Karpas-422 (cell line): Measurements from ENCODE around the gene ICA1L. TPM values are rescaled to one million over a fixed set of nuclear protein-coding genes. Genes with fewer than 3 reads are reported as not detected.
"Not testable (repeated sequence)": the region's sequence is repeated elsewhere in the genome, so short reads cannot be mapped to it uniquely, and the experiment has no call there.

Source experiments
- DNase-seq: peaks from one replicate; pipeline ENCODE4 v3.0.0-alpha.2; 2015
- H2AFZ ChIP-seq: fragments of 200-600 bp; sonication (generic); 2 replicates; pipeline ENCODE4 v1.6.1; 2014; ENCODE audit warnings: antibody characterized with exemption, low read length, mixed read lengths
- H3K27ac ChIP-seq: fragments of 200-600 bp; sonication (generic); 2 replicates; pipeline ENCODE4 v1.5.1; 2014; ENCODE audit warnings: mild to moderate bottlenecking, low read length, moderate library complexity
- H3K27me3 ChIP-seq: fragments of 200-600 bp; sonication (generic); 2 replicates; pipeline ENCODE4 v1.6.1; 2014; ENCODE audit warnings: low read length, mixed read lengths
- H3K36me3 ChIP-seq: fragments of 200-600 bp; sonication (generic); 2 replicates; pipeline ENCODE4 v1.6.1; 2014; ENCODE audit warnings: low read length, mixed read lengths; ENCODE audit not compliant: insufficient read depth
- H3K4me1 ChIP-seq: fragments of 200-600 bp; sonication (generic); 2 replicates; pipeline ENCODE4 v1.6.1; 2014; ENCODE audit warnings: mild to moderate bottlenecking, low read length, mixed read lengths
- H3K4me2 ChIP-seq: fragments of 200-600 bp; sonication (generic); 2 replicates; pipeline ENCODE4 v1.6.1; 2014; ENCODE audit warnings: low read length, low read depth, mild to moderate bottlenecking; ENCODE audit not compliant: poor library complexity, severe bottlenecking
- H3K4me3 ChIP-seq: fragments of 200-600 bp; sonication (generic); 2 replicates; pipeline ENCODE4 v1.5.1; 2014; ENCODE audit warnings: mild to moderate bottlenecking, antibody characterized with exemption, low read length, mixed read lengths
- H3K79me2 ChIP-seq: fragments of 200-600 bp; sonication (generic); 2 replicates; pipeline ENCODE4 v1.6.1; 2014; ENCODE audit warnings: mild to moderate bottlenecking, low read length, mixed read lengths
- H3K9ac ChIP-seq: fragments of 200-600 bp; sonication (generic); 2 replicates; pipeline ENCODE4 v1.6.0; 2014; ENCODE audit warnings: low read length
- H3K9me2 ChIP-seq: fragments of 200-600 bp; sonication (generic), shearing (Covaris generic); replicated peaks from 2 replicates; pipeline ENCODE4 v1.6.0; 2014; ENCODE audit warnings: mild to moderate bottlenecking, low read length, moderate library complexity; ENCODE audit not compliant: insufficient read depth
- H3K9me3 ChIP-seq: fragments of 300-700, 200-600 bp; sonication (generic); 2 replicates; pipeline ENCODE4 v1.6.1; 2014; ENCODE audit warnings: low read length, mixed read lengths
- H4K20me1 ChIP-seq: fragments of 200-600 bp; sonication (generic); 2 replicates; pipeline ENCODE4 v1.6.1; 2014; ENCODE audit warnings: mild to moderate bottlenecking, antibody characterized with exemption, low read length, low read depth; ENCODE audit not compliant: insufficient read depth
- total RNA-seq: library from RNA; depleted of rRNA; stranded (reverse); fragments of >200 nt; shearing (Covaris generic); gene quantifications from 2 replicates; pipeline ENCODE4 v1.2.3, GENCODE V29; 2014; ENCODE audit warnings: low replicate concordance

The ICA1L gene
- total RNA-seq, 1 experiment from 2014 or later, result 13.2 TPM

DNA sequence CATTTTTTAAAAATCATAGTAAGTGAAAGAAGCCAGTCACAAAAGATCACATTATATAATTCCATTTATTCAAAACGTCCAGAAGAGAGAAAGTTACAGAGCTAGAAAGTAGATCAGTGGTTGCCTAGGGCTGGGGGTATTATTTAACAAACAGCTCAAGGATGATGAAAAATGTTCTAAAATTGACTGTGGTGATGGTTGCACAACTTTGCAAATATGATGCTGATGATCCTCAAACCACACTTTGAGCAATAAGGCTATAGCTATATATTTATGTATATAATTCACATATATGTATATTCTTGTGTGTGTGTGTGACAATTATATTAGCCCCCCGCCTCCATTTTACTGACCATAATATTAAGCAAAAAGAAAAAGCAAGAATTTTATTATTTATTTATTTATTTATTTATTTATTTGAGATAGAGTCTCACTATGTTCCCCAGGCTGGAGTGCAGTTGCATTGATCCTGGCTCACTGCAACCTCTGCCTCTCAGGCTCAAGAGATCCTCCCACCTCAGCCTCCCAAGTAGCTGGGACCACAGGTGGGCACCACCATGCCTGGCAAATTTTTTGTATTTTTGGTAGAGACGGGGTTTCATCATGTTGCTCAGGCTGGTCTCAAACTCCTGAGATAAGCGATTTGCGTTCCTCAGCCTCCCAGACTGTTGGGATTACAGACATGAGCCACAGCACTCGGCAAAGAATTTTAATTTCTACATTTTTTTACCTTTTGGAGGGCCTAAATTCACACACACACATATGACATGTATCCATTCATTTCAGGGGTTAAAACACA, 38.0 kb upstream of the ICA1L start:
- H3K4me2 ChIP-seq, result peak overlapping the region; percentile 93
- H3K79me2 ChIP-seq, result peaks cover 74% of the 10 kb centered on the region
- DNase-seq, result peak; percentile 43
- no peaks in the 10 kb centered on the region for H3K9me3 ChIP-seq
- H3K36me3 ChIP-seq, result peaks cover 24% of the 10 kb centered on the region
- H3K27ac ChIP-seq, result no peak overlapping the region; the same call in 1 of the 2 replicates
- H4K20me1 ChIP-seq, result no peaks in the 10 kb centered on the region
- H2AFZ ChIP-seq, result no peak overlapping the region
- peak overlapping the region; percentile 99 for H3K4me3 ChIP-seq
- no peaks in the 10 kb centered on the region for H3K27me3 ChIP-seq
- peak overlapping the region; percentile 87; the same call in 1 of the 2 replicates for H3K9ac ChIP-seq
- no peaks in the 10 kb centered on the region for H3K9me2 ChIP-seq
- peaks cover 27% of the 10 kb centered on the region for H3K4me1 ChIP-seq

GRCh38 chr2:202908186-202908585, 36.6 kb upstream of the ICA1L start:
- Histone ChIP-seq H3K4me3 (no peak overlapping the region), H3K4me2 (peak overlapping the region; percentile 93)

DNA sequence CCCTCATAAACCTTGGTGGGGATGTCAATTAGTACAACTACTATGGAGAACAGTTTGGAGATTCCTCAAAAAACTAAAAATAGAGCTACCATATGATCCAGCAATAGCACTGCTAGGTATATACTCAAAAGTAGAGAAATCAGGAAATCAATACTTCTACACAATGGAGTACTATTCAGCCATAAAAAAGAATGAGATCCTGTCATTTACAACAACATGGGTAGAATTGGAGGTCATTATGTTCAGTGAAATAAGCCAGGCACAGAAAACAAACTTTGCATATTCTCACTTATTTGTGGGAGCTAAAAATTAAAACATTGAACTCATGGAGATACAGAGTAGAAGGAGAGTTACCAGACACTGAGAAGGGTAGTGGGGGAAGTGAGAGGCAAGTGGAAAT, 33.9 kb upstream of the ICA1L start:
- not testable (repeated sequence) for H3K9ac ChIP-seq, H2AFZ ChIP-seq, H3K9me2 ChIP-seq, H3K9me3 ChIP-seq, H3K27me3 ChIP-seq, H3K4me2 ChIP-seq, H3K27ac ChIP-seq, DNase-seq, H3K4me3 ChIP-seq, H4K20me1 ChIP-seq
- peaks cover 36% of the 10 kb centered on the region for H3K36me3 ChIP-seq
- H3K4me1 ChIP-seq, result peaks cover 23% of the 10 kb centered on the region
- peaks cover 92% of the 10 kb centered on the region for H3K79me2 ChIP-seq

More at GRCh38 chr2:202908186-202908585, 36.6 kb upstream of the ICA1L start:
- H3K79me2 ChIP-seq, result peaks cover 84% of the 10 kb centered on the region
- H3K36me3 ChIP-seq, result peaks cover 29% of the 10 kb centered on the region
- no peaks in the 10 kb centered on the region for H4K20me1 ChIP-seq
- H3K27ac ChIP-seq, result no peak overlapping the region; the same call in 1 of the 2 replicates
- H3K9me2 ChIP-seq, result no peaks in the 10 kb centered on the region
- no peaks in the 10 kb centered on the region for H3K9me3 ChIP-seq
- no peak for DNase-seq
- no peak overlapping the region for H3K9ac ChIP-seq
- H2AFZ ChIP-seq, result no peak overlapping the region
- H3K27me3 ChIP-seq, result no peaks in the 10 kb centered on the region
- H3K4me1 ChIP-seq, result peaks cover 23% of the 10 kb centered on the region

GRCh38 chr2:202885190-202885589, 13.6 kb upstream of the ICA1L start:
- Histone ChIP-seq H3K9me3 (no peaks in the 10 kb centered on the region), H3K36me3 (peaks cover 51% of the 10 kb centered on the region), H3K9me2 (no peaks in the 10 kb centered on the region), H2AFZ (no peak overlapping the region), H3K27ac (no peak overlapping the region), H3K9ac (no peak overlapping the region), H4K20me1 (no peaks in the 10 kb centered on the region), H3K4me3 (no peak overlapping the region), H3K27me3 (no peaks in the 10 kb centered on the region), H3K4me1 (no peaks in the 10 kb centered on the region), H3K4me2 (no peak overlapping the region), H3K79me2 (peaks cover 5% of the 10 kb centered on the region; the same call in 1 of the 2 replicates)
- no peak for DNase-seq

- H3K27me3 ChIP-seq, result no peaks in the 10 kb centered on the region
- H3K9ac ChIP-seq, result no peak overlapping the region
- H3K9me2 ChIP-seq, result no peaks in the 10 kb centered on the region
- DNase-seq, result no peak
- no peaks in the 10 kb centered on the region for H3K9me3 ChIP-seq
- H3K4me2 ChIP-seq, result no peak overlapping the region
- no peaks in the 10 kb centered on the region for H4K20me1 ChIP-seq
- peaks cover 4% of the 10 kb centered on the region; the same call in 1 of the 2 replicates for H3K79me2 ChIP-seq
- peaks cover 46% of the 10 kb centered on the region for H3K36me3 ChIP-seq
- H3K4me3 ChIP-seq, result no peak overlapping the region
- H3K4me1 ChIP-seq, result no peaks in the 10 kb centered on the region
- H3K27ac ChIP-seq, result no peak overlapping the region
- no peak overlapping the region for H2AFZ ChIP-seq
These were observed 12.6 kb upstream of the ICA1L start for GRCh38 chr2:202883987-202884675.

GRCh38 chr2:202881570-202881969, 10.0 kb upstream of the ICA1L start:
- no peak overlapping the region for H3K9ac ChIP-seq
- no peaks in the 10 kb centered on the region for H3K9me3 ChIP-seq
- no peak overlapping the region for H3K4me3 ChIP-seq
- H3K9me2 ChIP-seq, result no peaks in the 10 kb centered on the region
- no peaks in the 10 kb centered on the region for H4K20me1 ChIP-seq
- H3K4me2 ChIP-seq, result no peak overlapping the region
- no peaks in the 10 kb centered on the region for H3K79me2 ChIP-seq
- no peaks in the 10 kb centered on the region for H3K4me1 ChIP-seq
- H3K36me3 ChIP-seq, result peaks cover 46% of the 10 kb centered on the region
- no peaks in the 10 kb centered on the region for H3K27me3 ChIP-seq
- H3K27ac ChIP-seq, result no peak overlapping the region
- H2AFZ ChIP-seq, result no peak overlapping the region
- no peak for DNase-seq

DNA sequence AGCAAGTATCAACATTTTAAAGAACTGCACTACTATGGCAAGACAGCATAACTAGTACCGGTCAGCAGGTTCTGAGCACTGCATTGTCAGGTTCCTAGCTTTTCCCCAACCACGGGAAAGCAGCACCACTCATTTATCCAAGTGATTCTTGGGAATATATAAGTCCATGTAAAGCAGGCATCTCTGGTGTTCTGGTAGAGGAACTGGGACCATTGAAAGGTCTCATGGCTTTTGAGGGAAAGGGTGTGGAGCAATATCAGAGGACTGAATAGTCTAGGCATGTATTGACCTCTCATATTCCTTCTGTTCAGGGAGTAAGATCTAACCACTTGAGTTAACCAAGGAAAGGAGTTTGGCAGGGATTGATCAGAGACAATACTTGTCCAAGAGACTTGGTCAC, 6.1 kb upstream of the ICA1L start:
- Histone ChIP-seq H3K9me2 (no peaks in the 10 kb centered on the region), H3K4me3 (no peak overlapping the region), H3K79me2 (no peaks in the 10 kb centered on the region), H3K36me3 (peaks cover 26% of the 10 kb centered on the region), H3K27ac (no peak overlapping the region), H3K9ac (no peak overlapping the region), H3K27me3 (no peaks in the 10 kb centered on the region), H2AFZ (no peak overlapping the region), H3K4me2 (no peak overlapping the region), H4K20me1 (no peaks in the 10 kb centered on the region), H3K9me3 (no peaks in the 10 kb centered on the region), H3K4me1 (peaks cover 4% of the 10 kb centered on the region; the same call in 1 of the 2 replicates)
- no peak for DNase-seq
